T-helper 1 cell treated with Interleukin-12 subunit alpha and Interleukin-12 subunit beta and Interleukin-4 antibody, amounts not matched to agents 30 μg/mL and 1 μg/mL, for 36 hours (primary cell): Measurements from ENCODE around the gene CAPG.
A peak's percentile ranks its signal among the peaks of the same experiment; 100 is the strongest.

Experiments used
- H3K27ac Mint-ChIP-seq: one replicate; pipeline ENCODE4 v1.8.0; 2021; ENCODE audit warnings: mild to moderate bottlenecking, mixed read lengths
- H3K27me3 Mint-ChIP-seq: one replicate; pipeline ENCODE4 v1.8.0; 2021; ENCODE audit warnings: low read depth, mixed read lengths
- H3K36me3 Mint-ChIP-seq: one replicate; pipeline ENCODE4 v1.8.0; 2021; ENCODE audit warnings: low read depth, mixed read lengths
- H3K4me1 Mint-ChIP-seq: one replicate; pipeline ENCODE4 v1.8.0; 2021; ENCODE audit warnings: low read depth, mixed read lengths
- H3K4me3 Mint-ChIP-seq: one replicate; pipeline ENCODE4 v1.8.0; 2021; ENCODE audit warnings: mild to moderate bottlenecking, moderate library complexity, mixed read lengths
- H3K9me3 Mint-ChIP-seq: one replicate; pipeline ENCODE4 v1.8.0; 2021; ENCODE audit warnings: mixed read lengths

CAPG gene

DNA sequence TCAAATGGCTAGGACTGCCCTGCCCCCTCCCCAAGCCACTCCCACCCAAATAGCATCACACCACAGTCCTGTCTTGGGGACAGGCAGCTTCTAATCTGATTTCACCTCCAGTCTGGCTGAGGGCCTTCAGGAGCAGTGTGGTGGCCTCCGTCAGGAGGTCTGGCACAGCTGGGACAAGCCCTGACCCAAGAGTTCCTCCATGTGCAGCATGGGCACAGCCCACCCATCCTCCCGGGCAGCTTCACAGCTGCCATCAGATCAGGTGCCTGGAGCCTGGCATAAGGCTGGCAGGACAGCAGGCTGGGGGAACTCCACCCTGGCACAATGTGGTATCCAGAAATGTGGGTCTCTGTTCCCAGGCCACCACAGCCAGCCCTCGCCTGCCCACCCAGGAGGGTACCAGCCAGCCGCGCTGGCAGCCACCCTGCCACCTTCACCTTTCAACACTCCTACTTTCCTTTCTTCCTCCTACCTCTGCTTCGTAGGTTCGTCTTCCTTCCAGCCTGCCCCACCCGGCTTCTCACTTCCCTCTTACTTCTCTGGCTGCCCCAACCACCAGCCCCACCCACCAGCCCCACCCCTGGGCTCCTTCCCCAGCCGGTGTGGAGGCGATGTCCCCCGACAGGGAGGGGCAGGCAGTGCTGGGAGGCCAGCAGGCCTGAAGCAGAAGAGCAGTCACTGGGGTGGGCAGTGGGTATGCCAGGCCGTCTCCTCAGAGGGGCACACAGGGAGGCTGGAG lies at the start of gene CAPG:
CAPG (minus strand) TSS at position 522 of the 739 bp plus-strand sequence. CDS start 8,221 bp downstream, outside the sequence.
- peaks cover 12% of the 10 kb centered on the region for H3K36me3 Mint-ChIP-seq
- H3K4me3 Mint-ChIP-seq = peak within 1 kb of the TSS; percentile 86
- peaks cover 5% of the 10 kb centered on the region for H3K9me3 Mint-ChIP-seq
- H3K4me1 Mint-ChIP-seq = peaks cover 58% of the 10 kb centered on the region
- H3K27ac Mint-ChIP-seq = peak within 1 kb of the TSS; percentile 82
- H3K27me3 Mint-ChIP-seq = peaks cover 4% of the 10 kb centered on the region

DNA sequence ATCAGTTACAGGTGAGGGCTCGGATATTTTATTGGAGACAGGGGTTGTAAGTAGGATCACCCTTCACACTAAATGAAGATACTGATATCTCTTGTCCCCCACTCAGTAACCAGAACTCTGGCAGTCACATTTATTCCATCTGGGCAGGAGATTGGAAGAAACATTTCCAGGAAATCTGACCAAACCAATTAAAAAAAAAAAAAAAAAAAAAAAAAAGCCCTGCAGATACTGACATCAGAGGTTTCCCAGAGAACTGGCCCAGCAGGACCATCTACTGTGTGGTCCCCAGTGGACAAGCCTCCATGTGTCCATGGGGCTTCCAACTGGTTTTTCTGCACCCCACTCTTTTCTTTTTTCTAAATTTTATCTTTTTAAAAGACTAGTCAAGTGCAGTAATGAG lies 49.6 kb upstream of the CAPG start:
- no peaks in the 10 kb centered on the region for H3K36me3 Mint-ChIP-seq
- peaks cover 8% of the 10 kb centered on the region for H3K27me3 Mint-ChIP-seq
- H3K4me1 Mint-ChIP-seq = no peaks in the 10 kb centered on the region
- H3K9me3 Mint-ChIP-seq = no peaks in the 10 kb centered on the region
- H3K27ac Mint-ChIP-seq = no peak overlapping the region
- no peak overlapping the region for H3K4me3 Mint-ChIP-seq

GRCh38 chr2:85458601-85459563 lies 48.7 kb upstream of the CAPG start:
- Mint-ChIP-seq H3K27ac (no peak overlapping the region), H3K4me1 (no peaks in the 10 kb centered on the region), H3K4me3 (no peak overlapping the region), H3K27me3 (peaks cover 8% of the 10 kb centered on the region), H3K36me3 (no peaks in the 10 kb centered on the region), H3K9me3 (no peaks in the 10 kb centered on the region)

GRCh38 chr2:85457877-85458316 lies 47.7 kb upstream of the CAPG start:
- Mint-ChIP-seq H3K27me3 (peaks cover 8% of the 10 kb centered on the region), H3K4me3 (no peak overlapping the region), H3K9me3 (no peaks in the 10 kb centered on the region), H3K27ac (no peak overlapping the region), H3K4me1 (no peaks in the 10 kb centered on the region), H3K36me3 (no peaks in the 10 kb centered on the region)

DNA sequence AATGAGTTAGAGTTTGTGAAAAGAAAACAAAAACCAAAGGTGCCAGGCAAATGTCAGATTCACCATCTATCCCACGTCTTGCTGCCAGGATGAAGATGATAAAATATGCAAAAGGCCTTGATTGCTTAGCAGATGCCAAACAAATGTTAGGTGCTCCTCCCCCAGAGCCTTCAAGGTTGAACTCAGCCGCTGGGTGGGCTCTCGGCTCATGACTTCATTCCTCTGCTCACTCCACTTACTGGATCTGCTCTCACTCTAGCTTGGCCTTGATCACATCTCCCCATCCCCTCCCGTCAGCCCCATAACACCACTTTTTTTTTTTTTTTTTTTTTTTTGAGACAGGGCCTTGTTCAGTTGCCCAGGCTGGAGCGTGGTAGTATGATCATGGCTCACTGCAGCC lies 46.9 kb upstream of the CAPG start:
- H3K27me3 Mint-ChIP-seq = peaks cover 8% of the 10 kb centered on the region
- no peak overlapping the region for H3K4me3 Mint-ChIP-seq
- H3K27ac Mint-ChIP-seq = no peak overlapping the region
- no peaks in the 10 kb centered on the region for H3K36me3 Mint-ChIP-seq
- H3K9me3 Mint-ChIP-seq = no peaks in the 10 kb centered on the region
- H3K4me1 Mint-ChIP-seq = no peaks in the 10 kb centered on the region

GRCh38 chr2:85455552-85456090 lies 45.5 kb upstream of the CAPG start:
- no peak overlapping the region for H3K4me3 Mint-ChIP-seq
- H3K36me3 Mint-ChIP-seq = no peaks in the 10 kb centered on the region
- no peaks in the 10 kb centered on the region for H3K4me1 Mint-ChIP-seq
- no peaks in the 10 kb centered on the region for H3K9me3 Mint-ChIP-seq
- no peak overlapping the region for H3K27ac Mint-ChIP-seq
- H3K27me3 Mint-ChIP-seq = peaks cover 8% of the 10 kb centered on the region

DNA sequence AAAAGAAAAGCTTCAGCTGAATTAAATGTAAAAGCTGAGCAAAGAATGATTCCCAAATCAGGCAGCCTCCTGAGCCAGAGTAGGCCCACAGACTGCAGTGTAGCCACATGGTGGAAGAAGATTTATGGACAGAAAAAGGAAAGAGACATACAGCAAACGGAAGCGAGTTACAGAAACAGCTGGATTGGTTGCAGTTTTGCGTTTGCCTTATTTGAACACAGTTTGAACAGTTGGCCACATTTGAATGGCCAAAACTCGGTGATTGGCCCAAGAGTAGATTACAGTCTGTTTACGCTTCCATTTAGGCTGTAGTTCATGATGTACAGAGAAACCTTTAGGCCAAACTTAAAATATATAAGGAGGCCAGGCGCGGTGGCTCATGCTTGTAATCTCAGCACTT lies 43.4 kb upstream of the CAPG start:
- Mint-ChIP-seq H3K4me3 (no peak overlapping the region), H3K27ac (no peak overlapping the region), H3K4me1 (no peaks in the 10 kb centered on the region), H3K27me3 (peaks cover 8% of the 10 kb centered on the region), H3K9me3 (no peaks in the 10 kb centered on the region), H3K36me3 (no peaks in the 10 kb centered on the region)

GRCh38 chr2:85452237-85452636 lies 42.1 kb upstream of the CAPG start:
- H3K36me3 Mint-ChIP-seq = no peaks in the 10 kb centered on the region
- H3K4me1 Mint-ChIP-seq = no peaks in the 10 kb centered on the region
- no peaks in the 10 kb centered on the region for H3K9me3 Mint-ChIP-seq
- no peak overlapping the region for H3K4me3 Mint-ChIP-seq
- H3K27ac Mint-ChIP-seq = no peak overlapping the region
- peaks cover 8% of the 10 kb centered on the region for H3K27me3 Mint-ChIP-seq

- Mint-ChIP-seq H3K36me3 (no peaks in the 10 kb centered on the region), H3K4me3 (no peak overlapping the region), H3K4me1 (peaks cover 3% of the 10 kb centered on the region), H3K27me3 (no peaks in the 10 kb centered on the region), H3K9me3 (no peaks in the 10 kb centered on the region), H3K27ac (no peak overlapping the region)
Measured at GRCh38 chr2:85449214-85449588, 39.0 kb upstream of the CAPG start.

GRCh38 chr2:85448461-85449213 lies 38.5 kb upstream of the CAPG start:
- Mint-ChIP-seq H3K27me3 (no peaks in the 10 kb centered on the region), H3K4me1 (peaks cover 3% of the 10 kb centered on the region), H3K27ac (no peak overlapping the region), H3K9me3 (no peaks in the 10 kb centered on the region), H3K4me3 (no peak overlapping the region), H3K36me3 (no peaks in the 10 kb centered on the region)

- Mint-ChIP-seq H3K4me1 (peaks cover 3% of the 10 kb centered on the region), H3K27me3 (no peaks in the 10 kb centered on the region), H3K27ac (no peak overlapping the region), H3K36me3 (no peaks in the 10 kb centered on the region), H3K4me3 (no peak overlapping the region), H3K9me3 (no peaks in the 10 kb centered on the region)
Measured at GRCh38 chr2:85447222-85447585, 37.0 kb upstream of the CAPG start.

DNA sequence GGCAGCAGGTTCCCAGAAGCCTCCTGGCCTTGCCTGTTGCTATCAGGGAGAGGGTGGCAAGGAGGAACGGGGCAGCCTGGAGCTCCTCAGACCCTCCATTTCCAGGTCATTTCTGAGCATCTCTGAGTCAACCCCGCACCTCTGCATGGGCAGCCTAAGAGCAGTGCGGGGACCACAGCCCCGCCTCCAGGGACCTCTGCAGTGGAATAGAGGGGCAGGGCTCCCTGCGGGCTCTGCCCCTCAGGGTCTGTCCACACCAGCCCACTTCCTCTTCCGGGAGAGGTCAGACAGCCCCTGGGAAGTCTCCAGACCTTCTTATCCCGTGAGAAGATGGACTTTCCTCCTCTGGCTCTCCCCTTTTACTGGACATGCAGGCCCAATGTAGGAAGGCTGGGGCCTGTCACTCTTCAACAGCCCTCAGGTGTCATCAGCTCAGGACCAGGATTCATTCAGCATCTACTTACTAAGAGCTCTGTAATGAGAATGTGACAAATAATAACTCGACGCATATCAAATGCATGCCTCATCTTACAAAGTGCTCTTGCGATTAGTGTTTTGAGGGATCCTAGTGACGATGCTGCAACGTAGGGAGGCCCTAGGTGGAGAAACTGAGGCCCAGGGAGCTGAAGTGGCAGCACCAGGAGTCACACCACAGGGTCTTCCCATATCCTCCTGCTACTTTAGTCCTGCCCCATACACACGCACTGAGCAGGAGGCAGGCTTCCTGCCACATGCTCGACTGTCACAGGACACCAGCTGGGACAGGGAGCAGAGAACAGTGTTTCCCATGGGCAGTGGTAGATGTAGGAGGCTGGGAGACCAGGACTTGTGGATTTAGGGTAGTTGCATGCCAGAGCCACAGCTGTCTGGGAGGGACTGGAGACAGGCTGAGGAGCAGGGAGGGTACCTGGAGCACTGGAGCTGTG lies 36.4 kb upstream of the CAPG start:
- H3K4me1 Mint-ChIP-seq = peaks cover 3% of the 10 kb centered on the region
- no peak overlapping the region for H3K4me3 Mint-ChIP-seq
- H3K36me3 Mint-ChIP-seq = no peaks in the 10 kb centered on the region
- H3K27ac Mint-ChIP-seq = no peak overlapping the region
- no peaks in the 10 kb centered on the region for H3K27me3 Mint-ChIP-seq
- H3K9me3 Mint-ChIP-seq = no peaks in the 10 kb centered on the region
